Stomach (tissue), 9 donors: Measurements from ENCODE around the gene GPR15LG. TPM values are rescaled to one million over a fixed set of nuclear protein-coding genes. Genes with fewer than 3 reads are reported as not detected.

ENCODE experiments used
- DNase-seq, 2 donors: peaks; one replicate each; pipeline versions ENCODE4 v3.0.0 to v3.0.0-alpha.2; 2013 to 2019
- H3K27ac ChIP-seq, 5 donors: fragments of 200-600 bp in 4 of 5; sonication (generic) in 4 of 5; one replicate each; pipeline ENCODE4 v1.5.1; 2013 to 2019; ENCODE audit warnings: mild to moderate bottlenecking in 1 of 5, moderate library complexity in 1 of 5
- H3K27me3 ChIP-seq, 3 donors: fragments of 200-600 bp; sonication (generic); one replicate each; pipeline ENCODE4 v1.5.1; 2017 to 2019; ENCODE audit warnings: mixed run types in 1 of 3
- H3K36me3 ChIP-seq, 4 donors: fragments of 200-600 bp; sonication (generic); 1 replicate in 3 of 4; 2 replicates in 1 of 4; pipeline ENCODE4 v1.5.1; 2016 to 2019
- H3K4me1 ChIP-seq, 4 donors: fragments of 200-600 bp; sonication (generic); one replicate each; pipeline ENCODE4 v1.5.1; 2016 to 2019
- H3K4me3 ChIP-seq, 4 donors: fragments of 200-600 bp; sonication (generic) in 3 of 4; one replicate each; pipeline ENCODE4 v1.5.1; 2016 to 2019; ENCODE audit warnings: mild to moderate bottlenecking in 1 of 4
- H3K9me3 ChIP-seq, 4 donors: fragments of 200-600 bp; sonication (generic); one replicate each; pipeline ENCODE4 v1.5.1; 2016 to 2019
- EP300 ChIP-seq: sonication (generic); formaldehyde crosslinking; IDR thresholded peaks from one replicate; pipeline ENCODE4 v1.6.1; 2017; ENCODE audit warnings: antibody characterized with exemption
- POLR2A ChIP-seq, 4 donors: fragments of 450-650 bp; IDR thresholded peaks; one replicate each; pipeline ENCODE4 v1.6.1; 2016; ENCODE audit warnings: antibody characterized with exemption in 4 of 4, control low read depth in 2 of 4, mild to moderate bottlenecking in 1 of 4, moderate library complexity in 1 of 4
- POLR2AphosphoS5 ChIP-seq, 3 donors: sonication (generic); formaldehyde crosslinking; IDR thresholded peaks; one replicate each; pipeline ENCODE4 v1.6.1; 2016; ENCODE audit warnings: antibody characterized with exemption in 3 of 3
- WGBS, 5 donors: extraction: QIAGEN DNeasy Blood & Tissue Kit in 3 of 5; methylation state at CpG; one replicate each; pipeline versions ENCODE4 v1.1.5 to v1.1.7; 2013 to 2018; 5-methylcytosine and 5-hydroxymethylcytosine counted together
- intact Hi-C: fragments of 100-400 bp; cut with DNase I; formaldehyde crosslinking; loops from one replicate; pipeline ENCODE4 v1.15.1; 2023; ENCODE audit warnings: low total_unique reads
- polyA plus RNA-seq, 3 donors: library from polyadenylated mRNA; stranded (reverse); fragments of 200-250 nt; gene quantifications; one replicate each; pipeline ENCODE4 v1.2.3, GENCODE V29; 2013
- total RNA-seq, 5 donors: library from RNA; depleted of rRNA; stranded (reverse); fragments of >200 nt; gene quantifications; one replicate each; pipeline versions ENCODE4 v1.1.0 to v1.2.3, GENCODE V29; 2014 to 2016
- TF ChIP-seq, protein P1 (sequence below), 7 experiments: fragments of 450-650 bp in 4 of 7; fragments of 200-600 bp in 3 of 7; sonication (generic) in 3 of 7; IDR thresholded peaks; one replicate each; pipeline ENCODE4 v1.5.1; 2016 to 2019; ENCODE audit warnings: antibody characterized with exemption in 7 of 7, control low read depth in 2 of 7, mild to moderate bottlenecking in 1 of 7
- donor health status: healthy with polysubstance abuse.
- donor health status: Bipolar disorder and iron deficiency.
- donor health status: healthy.

The GPR15LG gene
- total and polyA plus RNA-seq, 8 donors: 0.92 to 82.4 (median 7.5) TPM; not detected in 5

DNA sequence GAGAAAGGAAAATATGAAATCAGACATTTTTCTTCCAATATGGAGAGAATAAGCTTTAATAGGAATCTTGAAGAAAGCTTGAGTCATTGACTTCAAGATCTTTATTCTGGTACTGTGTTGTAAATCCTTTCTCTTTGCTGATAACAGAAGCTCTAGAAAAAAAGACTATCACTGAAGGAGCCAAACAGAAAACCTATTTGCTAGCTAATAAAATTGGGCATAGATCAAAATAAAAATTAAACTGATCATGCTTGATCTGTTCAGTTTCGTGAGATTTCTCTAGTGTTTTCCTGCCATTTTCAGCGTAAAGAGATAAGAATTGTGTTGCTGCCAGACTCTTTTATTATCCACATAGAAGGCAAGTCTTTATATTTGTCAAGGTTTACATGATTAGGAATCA lies 35.8 kb upstream of the GPR15LG start:
- 57 to 81% (median 77%) methylated on average over 2 of the region's 2 CpGs for WGBS, 5 donors
- H3K9me3 ChIP-seq: no peaks in the 10 kb centered on the region
- DNase-seq: no peak
- H3K27me3 ChIP-seq: no peaks in the 10 kb centered on the region
- peaks cover 12 to 24% (median 22%) of the 10 kb centered on the region in 4 donors for H3K4me1 ChIP-seq
- H3K27ac ChIP-seq: no peak overlapping the region
- peaks cover 4 to 16% (median 15%) of the 10 kb centered on the region in 4 donors for H3K36me3 ChIP-seq
- H3K4me3 ChIP-seq: no peak overlapping the region
- intact Hi-C loops: no loop called here
- TF ChIP-seq EP300 (no peak), POLR2AphosphoS5 (IDR thresholded peaks at IDR 0.05) (no peak), POLR2A (IDR thresholded peaks at IDR 0.05) (no peak)
- TF ChIP-seq, protein P1, sequence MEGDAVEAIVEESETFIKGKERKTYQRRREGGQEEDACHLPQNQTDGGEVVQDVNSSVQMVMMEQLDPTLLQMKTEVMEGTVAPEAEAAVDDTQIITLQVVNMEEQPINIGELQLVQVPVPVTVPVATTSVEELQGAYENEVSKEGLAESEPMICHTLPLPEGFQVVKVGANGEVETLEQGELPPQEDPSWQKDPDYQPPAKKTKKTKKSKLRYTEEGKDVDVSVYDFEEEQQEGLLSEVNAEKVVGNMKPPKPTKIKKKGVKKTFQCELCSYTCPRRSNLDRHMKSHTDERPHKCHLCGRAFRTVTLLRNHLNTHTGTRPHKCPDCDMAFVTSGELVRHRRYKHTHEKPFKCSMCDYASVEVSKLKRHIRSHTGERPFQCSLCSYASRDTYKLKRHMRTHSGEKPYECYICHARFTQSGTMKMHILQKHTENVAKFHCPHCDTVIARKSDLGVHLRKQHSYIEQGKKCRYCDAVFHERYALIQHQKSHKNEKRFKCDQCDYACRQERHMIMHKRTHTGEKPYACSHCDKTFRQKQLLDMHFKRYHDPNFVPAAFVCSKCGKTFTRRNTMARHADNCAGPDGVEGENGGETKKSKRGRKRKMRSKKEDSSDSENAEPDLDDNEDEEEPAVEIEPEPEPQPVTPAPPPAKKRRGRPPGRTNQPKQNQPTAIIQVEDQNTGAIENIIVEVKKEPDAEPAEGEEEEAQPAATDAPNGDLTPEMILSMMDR (IDR thresholded peaks at IDR 0.05): no peak

DNA sequence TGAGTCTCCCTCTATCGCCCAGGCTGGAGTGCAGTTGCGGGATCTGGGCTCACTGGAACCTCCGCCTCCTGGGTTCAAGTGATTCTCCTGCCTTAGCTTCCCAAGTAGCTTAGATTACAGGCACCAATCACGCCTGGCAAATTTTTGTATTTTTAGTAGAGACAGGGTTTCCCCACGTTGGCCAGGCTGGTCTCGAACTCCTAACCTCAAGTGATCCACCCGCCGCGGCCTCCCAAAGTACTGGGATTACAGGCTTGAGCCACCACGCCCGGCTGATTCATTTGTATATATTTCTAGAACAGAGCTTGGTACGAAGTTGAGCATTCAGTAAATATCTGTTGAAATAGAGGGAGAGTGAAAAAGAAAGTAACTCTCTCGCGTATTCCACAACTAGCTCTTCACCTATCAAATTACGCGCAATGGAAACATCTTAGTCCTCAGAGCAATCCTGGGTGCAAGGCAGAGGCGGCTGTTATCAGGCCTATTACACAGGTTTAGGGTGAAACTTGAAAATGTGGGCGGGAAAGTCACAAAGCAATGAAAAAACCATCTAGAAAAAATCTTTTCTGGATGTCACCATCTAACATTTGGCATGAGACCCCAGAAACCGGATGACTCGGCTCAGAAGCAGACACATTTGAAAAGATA lies 35.0 kb upstream of the GPR15LG start:
- Histone ChIP-seq H3K4me3 (peak overlapping the region; percentile 81 to 97 (median 88)), H3K4me1 (peaks cover 12 to 24% (median 22%) of the 10 kb centered on the region in 4 donors), H3K36me3 (peaks cover 12 to 24% (median 22%) of the 10 kb centered on the region in 4 donors), H3K27ac (peak overlapping the region; percentile 77 to 98 (median 97)), H3K27me3 (no peaks in the 10 kb centered on the region), H3K9me3 (no peaks in the 10 kb centered on the region)
- DNase-seq: peak; percentile 48 to 57
- TF ChIP-seq POLR2A (IDR thresholded peaks at IDR 0.05): no peak
- TF ChIP-seq EP300: no peak
- 49 to 62% (median 57%) methylated on average over 20 of the region's 20 CpGs for WGBS, 5 donors
- intact Hi-C loops: no loop called here

DNA sequence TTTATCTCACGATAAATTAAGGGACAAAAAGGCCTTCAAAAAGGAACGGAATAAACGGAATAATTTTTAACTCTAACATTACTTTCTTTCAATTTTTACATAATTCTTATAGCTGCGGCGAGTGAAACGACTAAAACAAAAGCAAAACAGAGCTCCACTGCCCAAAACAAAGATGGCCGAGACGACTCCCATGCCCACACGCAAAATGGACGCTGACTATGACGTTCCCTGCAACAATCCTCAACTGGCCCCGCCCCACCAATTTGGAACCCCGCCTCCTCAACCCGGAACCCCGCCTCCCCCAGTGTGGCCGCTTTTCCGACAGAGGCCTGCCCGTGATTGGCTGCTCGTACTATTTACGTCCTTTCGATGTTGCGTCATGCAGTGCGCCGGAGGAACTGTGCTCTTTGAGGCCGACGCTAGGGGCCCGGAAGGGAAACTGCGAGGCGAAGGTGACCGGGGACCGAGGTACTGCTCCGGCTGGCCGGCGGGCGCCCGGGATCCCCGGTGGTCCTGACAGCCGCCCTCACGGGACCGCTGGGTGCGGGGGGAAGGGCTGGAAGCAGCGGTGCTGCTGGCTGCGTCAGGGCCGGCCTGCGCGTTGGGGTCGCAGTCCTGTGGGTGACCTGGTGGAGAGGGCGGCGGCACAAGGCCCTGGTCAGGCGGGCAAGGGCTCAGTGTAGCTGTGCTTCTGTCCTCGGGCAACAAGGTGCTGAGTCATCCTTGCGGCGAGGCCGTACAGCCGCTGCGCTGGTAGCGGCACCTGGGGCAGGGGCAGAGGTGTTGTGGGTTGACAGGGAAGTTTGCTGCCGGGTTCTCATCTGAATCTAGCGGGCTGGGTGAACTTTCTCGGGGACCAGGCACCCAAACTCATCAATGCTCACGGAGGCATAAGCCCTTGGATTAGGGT lies 34.2 kb upstream of the GPR15LG start, which contains the start of gene GHITM:
Gene GHITM (plus strand): TSS at position 384 of the 910 bp plus-strand sequence. CDS start 1,992 bp downstream, outside the sequence.
- WGBS, 5 donors: 0% methylated on average over 30 to 61 of the region's 61 CpGs
- intact Hi-C loops: no loop called here
- peak within 1 kb of the TSS; percentile 96 to 98 (median 97) for H3K27ac ChIP-seq
- DNase-seq: peak; percentile 99
- H3K27me3 ChIP-seq: no peaks in the 10 kb centered on the region
- peak within 1 kb of the TSS; percentile 81 to 97 (median 88) for H3K4me3 ChIP-seq
- TF ChIP-seq, protein P1 (IDR thresholded peaks at IDR 0.05): peak in 5 of 7 experiments; percentile 16 to 69 (median 52)
- TF ChIP-seq EP300: peak; percentile 8
- TF ChIP-seq POLR2A (IDR thresholded peaks at IDR 0.05): peak in 2 of 4 donors; percentile 86 to 87
- peak; percentile 97 to 98 (median 97) for TF ChIP-seq POLR2AphosphoS5 (IDR thresholded peaks at IDR 0.05)
- H3K4me1 ChIP-seq: peaks cover 12 to 24% (median 22%) of the 10 kb centered on the region in 4 donors
- H3K9me3 ChIP-seq: no peaks in the 10 kb centered on the region
- peaks cover 20 to 32% (median 30%) of the 10 kb centered on the region in 4 donors for H3K36me3 ChIP-seq

DNA sequence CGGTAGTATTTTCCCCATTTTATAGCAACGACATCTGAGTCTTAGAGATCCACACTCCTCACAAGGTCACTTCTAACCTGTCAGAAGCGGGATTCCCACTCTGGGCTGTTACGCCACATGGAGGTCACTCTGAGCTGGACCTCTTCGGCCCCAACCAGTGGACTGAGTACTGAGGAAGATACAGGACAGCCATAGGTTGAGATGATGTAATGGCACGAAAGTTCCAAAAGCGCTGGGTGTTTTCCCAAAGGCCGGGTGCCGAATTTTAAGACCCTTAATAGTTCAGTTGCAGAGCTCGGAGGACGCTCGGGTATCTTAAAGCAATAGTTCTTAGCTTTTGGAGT lies 33.6 kb upstream of the GPR15LG start:
- TF ChIP-seq POLR2AphosphoS5 (IDR thresholded peaks at IDR 0.05) (no peak), POLR2A (IDR thresholded peaks at IDR 0.05) (no peak), EP300 (no peak)
- TF ChIP-seq, protein P1 (IDR thresholded peaks at IDR 0.05): no peak
- Histone ChIP-seq H3K4me3 (peak overlapping the region; percentile 81 to 97 (median 88)), H3K36me3 (peaks cover 26 to 38% (median 36%) of the 10 kb centered on the region in 4 donors), H3K27me3 (no peaks in the 10 kb centered on the region), H3K4me1 (peaks cover 12 to 24% (median 22%) of the 10 kb centered on the region in 4 donors), H3K27ac (peak overlapping the region; percentile 96 to 98 (median 97)), H3K9me3 (no peaks in the 10 kb centered on the region)
- WGBS, 5 donors: 2 to 8% (median 7%) methylated on average over 12 of the region's 12 CpGs
- intact Hi-C loops: no loop called here
- DNase-seq: peak in 1 of 2 donors; percentile 50
